ENCODE measurements around the gene LSM7. TPM values are rescaled to one million over a fixed set of nuclear protein-coding genes. Genes with fewer than 3 reads are reported as not detected.

LSM7 gene
- polyA plus RNA-seq, 3 donors = 98.6 to 312 (median 132) TPM

DNA sequence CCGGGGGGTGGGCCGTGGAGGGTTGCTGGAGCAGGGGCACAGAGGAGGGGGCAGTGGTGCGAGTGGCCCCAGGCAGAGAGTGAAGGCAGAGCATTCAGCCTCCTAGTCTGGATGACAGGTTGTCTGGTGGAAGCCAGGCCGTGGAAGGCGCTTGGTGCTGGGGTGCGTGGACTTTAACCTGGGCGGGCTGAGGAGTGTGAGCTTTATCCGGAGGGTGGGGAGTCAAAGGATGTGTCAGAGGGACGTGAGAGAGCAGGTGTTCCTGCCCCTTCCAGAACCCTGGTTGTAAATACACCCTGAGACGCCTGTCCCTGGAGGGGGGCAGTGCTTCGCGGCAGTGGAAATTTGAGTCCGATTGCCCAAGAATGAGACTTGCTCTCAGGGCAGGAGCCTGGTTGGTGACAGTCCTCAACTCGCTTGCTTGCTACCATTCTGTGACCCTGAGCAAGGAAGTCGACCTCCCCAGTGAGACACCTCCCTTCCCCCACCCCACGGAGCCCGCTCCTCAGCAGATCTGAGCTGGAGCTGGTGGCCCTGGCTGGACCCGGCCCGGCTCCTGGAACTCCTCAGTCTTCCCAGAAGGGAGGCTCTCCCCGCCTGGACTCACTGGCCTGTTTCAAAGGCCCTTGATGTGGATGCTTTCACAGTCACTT lies 2.4 kb upstream of the LSM7 start:
- no peaks in the 10 kb centered on the region for H3K27me3 ChIP-seq (ENCODE audit: control insufficient read depth in 2 of 2, insufficient read depth in 2 of 2, low read length in 2 of 2)
- H3K36me3 ChIP-seq (replicated peaks in 1 of 2; ENCODE audit: control insufficient read depth in 1 of 2, insufficient read depth in 2 of 2, low read length in 2 of 2) = peaks cover 3 to 4% of the 10 kb centered on the region in 2 donors
- H3K4me1 ChIP-seq (ENCODE audit: control insufficient read depth in 1 of 2, insufficient read depth in 2 of 2, low read length in 2 of 2) = peaks cover 34 to 55% of the 10 kb centered on the region in 2 donors
- intact Hi-C loops (cut with micrococcal nuclease) = no loop called here
- no peak overlapping the region for H3K4me2 ChIP-seq (replicated peaks; ENCODE audit: extremely low read depth, low read length, poor library complexity, severe bottlenecking)
- peaks cover 0 to 8% (median 3%) of the 10 kb centered on the region in 7 donors for H3K9me3 Mint-ChIP-seq
- H3K36me3 Mint-ChIP-seq = peaks cover 4 to 22% of the 10 kb centered on the region in 2 donors
- H3K27me3 Mint-ChIP-seq (ENCODE audit: low read depth in 3 of 3) = peaks cover 0 to 10% (median 0%) of the 10 kb centered on the region in 3 donors
- no peak overlapping the region for H3K9ac ChIP-seq (ENCODE audit: insufficient read depth, low read length, poor library complexity, severe bottlenecking)
- no peak overlapping the region for H3K27ac Mint-ChIP-seq
- TF ChIP-seq, protein P1, sequence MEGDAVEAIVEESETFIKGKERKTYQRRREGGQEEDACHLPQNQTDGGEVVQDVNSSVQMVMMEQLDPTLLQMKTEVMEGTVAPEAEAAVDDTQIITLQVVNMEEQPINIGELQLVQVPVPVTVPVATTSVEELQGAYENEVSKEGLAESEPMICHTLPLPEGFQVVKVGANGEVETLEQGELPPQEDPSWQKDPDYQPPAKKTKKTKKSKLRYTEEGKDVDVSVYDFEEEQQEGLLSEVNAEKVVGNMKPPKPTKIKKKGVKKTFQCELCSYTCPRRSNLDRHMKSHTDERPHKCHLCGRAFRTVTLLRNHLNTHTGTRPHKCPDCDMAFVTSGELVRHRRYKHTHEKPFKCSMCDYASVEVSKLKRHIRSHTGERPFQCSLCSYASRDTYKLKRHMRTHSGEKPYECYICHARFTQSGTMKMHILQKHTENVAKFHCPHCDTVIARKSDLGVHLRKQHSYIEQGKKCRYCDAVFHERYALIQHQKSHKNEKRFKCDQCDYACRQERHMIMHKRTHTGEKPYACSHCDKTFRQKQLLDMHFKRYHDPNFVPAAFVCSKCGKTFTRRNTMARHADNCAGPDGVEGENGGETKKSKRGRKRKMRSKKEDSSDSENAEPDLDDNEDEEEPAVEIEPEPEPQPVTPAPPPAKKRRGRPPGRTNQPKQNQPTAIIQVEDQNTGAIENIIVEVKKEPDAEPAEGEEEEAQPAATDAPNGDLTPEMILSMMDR (IDR thresholded peaks at IDR 0.05) = no peak
- 67% methylated on average over 19 of the region's 20 CpGs for WGBS (ENCODE audit: insufficient coverage)
- H3K79me2 ChIP-seq (ENCODE audit: insufficient read depth, low read length) = peaks cover 80% of the 10 kb centered on the region
- DNase-seq = no peak
- peaks cover 44% of the 10 kb centered on the region for H4K20me1 ChIP-seq (ENCODE audit: insufficient read depth, low read length)
- H3K9me3 ChIP-seq (replicated peaks in 1 of 2; ENCODE audit: control insufficient read depth in 1 of 2, insufficient read depth in 1 of 2, low read length in 2 of 2) = peaks cover 0 to 7% of the 10 kb centered on the region in 2 donors
- no peak overlapping the region for H2AFZ ChIP-seq (ENCODE audit: insufficient read depth, low read depth, low read length, poor library complexity, severe bottlenecking)
- H3K4me3 ChIP-seq (replicated peaks in 1 of 3; ENCODE audit: low read depth in 2 of 3, low read length in 3 of 3) = no peak overlapping the region
- H3K4me3 Mint-ChIP-seq = no peak overlapping the region
- H3K27ac ChIP-seq (ENCODE audit: low read depth in 1 of 2, low read length in 2 of 2) = no peak overlapping the region
- H3K4me1 Mint-ChIP-seq = peaks cover 63% of the 10 kb centered on the region

DNA sequence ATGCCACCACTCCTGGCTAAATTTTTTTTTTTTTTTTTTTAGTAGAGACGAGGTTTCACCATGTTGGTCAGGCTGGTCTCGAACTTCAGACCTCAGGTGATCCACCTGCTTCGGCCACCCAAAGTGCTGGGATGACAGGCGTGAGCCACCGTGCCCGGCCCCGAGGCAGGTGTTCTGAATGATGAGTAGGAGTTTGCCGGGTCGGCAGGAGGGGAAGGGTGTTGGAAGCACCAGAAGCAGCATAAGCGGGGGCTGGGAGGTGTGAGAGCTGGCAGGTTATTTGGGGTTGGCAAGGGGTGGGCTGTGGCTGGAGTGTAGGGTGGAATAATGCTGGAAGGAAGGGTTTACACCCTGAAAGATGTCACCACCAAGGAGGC lies 1.9 kb upstream of the LSM7 start:
- peak overlapping the region in 1 of 7 donors; percentile 76 for H3K27ac Mint-ChIP-seq
- peaks cover 9 to 26% of the 10 kb centered on the region in 2 donors for H3K36me3 Mint-ChIP-seq
- H3K9me3 Mint-ChIP-seq = peaks cover 0 to 5% (median 3%) of the 10 kb centered on the region in 7 donors
- no peak overlapping the region for H3K4me3 Mint-ChIP-seq
- no peak overlapping the region for H2AFZ ChIP-seq (ENCODE audit: insufficient read depth, low read depth, low read length, poor library complexity, severe bottlenecking)
- TF ChIP-seq, protein P1 (IDR thresholded peaks at IDR 0.05) = no peak
- H3K4me3 ChIP-seq (replicated peaks in 1 of 3; ENCODE audit: low read depth in 2 of 3, low read length in 3 of 3) = no peak overlapping the region
- peaks cover 80% of the 10 kb centered on the region for H3K79me2 ChIP-seq (ENCODE audit: insufficient read depth, low read length)
- H4K20me1 ChIP-seq (ENCODE audit: insufficient read depth, low read length) = peaks cover 38% of the 10 kb centered on the region
- intact Hi-C loops (cut with micrococcal nuclease) = no loop called here
- H3K36me3 ChIP-seq (replicated peaks in 1 of 2; ENCODE audit: control insufficient read depth in 1 of 2, insufficient read depth in 2 of 2, low read length in 2 of 2) = peaks cover 8% of the 10 kb centered on the region in 2 donors
- peaks cover 0 to 10% (median 0%) of the 10 kb centered on the region in 3 donors for H3K27me3 Mint-ChIP-seq (ENCODE audit: low read depth in 3 of 3)
- H3K27me3 ChIP-seq (ENCODE audit: control insufficient read depth in 2 of 2, insufficient read depth in 2 of 2, low read length in 2 of 2) = no peaks in the 10 kb centered on the region
- H3K9ac ChIP-seq (ENCODE audit: insufficient read depth, low read length, poor library complexity, severe bottlenecking) = no peak overlapping the region
- peaks cover 0 to 3% of the 10 kb centered on the region in 2 donors for H3K9me3 ChIP-seq (replicated peaks in 1 of 2; ENCODE audit: control insufficient read depth in 1 of 2, insufficient read depth in 1 of 2, low read length in 2 of 2)
- peaks cover 68% of the 10 kb centered on the region for H3K4me1 Mint-ChIP-seq
- WGBS (ENCODE audit: insufficient coverage) = 87% methylated on average over 10 of the region's 10 CpGs
- peaks cover 34 to 55% of the 10 kb centered on the region in 2 donors for H3K4me1 ChIP-seq (ENCODE audit: control insufficient read depth in 1 of 2, insufficient read depth in 2 of 2, low read length in 2 of 2)
- no peak overlapping the region for H3K27ac ChIP-seq (ENCODE audit: low read depth in 1 of 2, low read length in 2 of 2)
- H3K4me2 ChIP-seq (replicated peaks; ENCODE audit: extremely low read depth, low read length, poor library complexity, severe bottlenecking) = no peak overlapping the region
- no peak for DNase-seq

All from CD14-positive monocyte (primary cell).